Measurements from ENCODE around the gene AKT1.

DNA sequence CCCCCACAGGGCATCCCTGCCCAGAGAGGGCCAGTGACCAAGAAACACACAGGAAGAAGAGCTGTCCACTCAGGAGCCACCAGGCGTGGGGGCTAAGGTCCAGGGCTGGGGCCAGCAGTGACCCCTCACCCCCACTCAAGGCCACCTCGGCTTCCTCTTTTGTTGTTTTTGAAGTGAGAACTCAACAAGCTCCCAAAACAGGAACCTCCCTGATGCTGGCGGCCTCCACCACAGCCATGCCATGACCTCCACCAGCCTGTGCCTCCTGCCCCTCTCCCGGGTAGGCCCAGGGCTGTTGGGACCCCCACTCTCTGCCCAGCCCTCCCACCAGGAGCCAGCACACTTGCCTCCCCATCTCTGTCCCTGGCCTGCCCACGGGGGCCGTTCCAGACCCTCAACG is 7.8 kb downstream of the AKT1 start:
- TF ChIP-seq CTCF (conservative IDR thresholded peaks at IDR 0.05; ENCODE audit: low read depth, low read length) (no peak), BHLHE40 (IDR thresholded peaks at IDR 0.05; ENCODE audit: low read depth, low read length) (no peak), ELK1 (IDR thresholded peaks at IDR 0.05; ENCODE audit: borderline replicate concordance, low read depth, low read length) (no peak), POLR2A (IDR thresholded peaks at IDR 0.05; ENCODE audit: low read depth, low read length) (no peak), SMC3 (IDR thresholded peaks at IDR 0.05; ENCODE audit: low read depth, low read length) (no peak), RAD21 (IDR thresholded peaks at IDR 0.05; ENCODE audit: low read length) (no peak), CEBPB (IDR thresholded peaks at IDR 0.05; ENCODE audit: low read depth, low read length) (no peak), RCOR1 (IDR thresholded peaks at IDR 0.05; ENCODE audit: insufficient replicate concordance, low read length) (no peak), CHD1 (IDR thresholded peaks at IDR 0.05; ENCODE audit: low read depth, low read length) (no peak), USF2 (IDR thresholded peaks at IDR 0.05; ENCODE audit: low read depth, low read length) (no peak), MXI1 (IDR thresholded peaks at IDR 0.05; ENCODE audit: borderline replicate concordance, low read depth, low read length) (no peak), MAFK (IDR thresholded peaks at IDR 0.05; ENCODE audit: low read depth, low read length) (no peak)
